Stomach (tissue), 9 donors: ENCODE measurements around the gene ERI3. TPM values are rescaled to one million over a fixed set of nuclear protein-coding genes. Genes with fewer than 3 reads are reported as not detected.

ENCODE experiments used
- DNase-seq, 2 donors: peaks; one replicate each; pipeline versions ENCODE4 v3.0.0 to v3.0.0-alpha.2; 2013 to 2019
- H3K27ac ChIP-seq, 5 donors: fragments of 200-600 bp in 4 of 5; sonication (generic) in 4 of 5; one replicate each; pipeline ENCODE4 v1.5.1; 2013 to 2019; ENCODE audit warnings: mild to moderate bottlenecking in 1 of 5, moderate library complexity in 1 of 5
- H3K27me3 ChIP-seq, 3 donors: fragments of 200-600 bp; sonication (generic); one replicate each; pipeline ENCODE4 v1.5.1; 2017 to 2019; ENCODE audit warnings: mixed run types in 1 of 3
- H3K36me3 ChIP-seq, 4 donors: fragments of 200-600 bp; sonication (generic); 1 replicate in 3 of 4; 2 replicates in 1 of 4; pipeline ENCODE4 v1.5.1; 2016 to 2019
- H3K4me1 ChIP-seq, 4 donors: fragments of 200-600 bp; sonication (generic); one replicate each; pipeline ENCODE4 v1.5.1; 2016 to 2019
- H3K4me3 ChIP-seq, 4 donors: fragments of 200-600 bp; sonication (generic) in 3 of 4; one replicate each; pipeline ENCODE4 v1.5.1; 2016 to 2019; ENCODE audit warnings: mild to moderate bottlenecking in 1 of 4
- H3K9me3 ChIP-seq, 4 donors: fragments of 200-600 bp; sonication (generic); one replicate each; pipeline ENCODE4 v1.5.1; 2016 to 2019
- CTCF ChIP-seq, 7 experiments: fragments of 450-650 bp in 4 of 7; fragments of 200-600 bp in 3 of 7; sonication (generic) in 3 of 7; IDR thresholded peaks; one replicate each; pipeline ENCODE4 v1.5.1; 2016 to 2019; ENCODE audit warnings: antibody characterized with exemption in 7 of 7, control low read depth in 2 of 7, mild to moderate bottlenecking in 1 of 7
- EP300 ChIP-seq: sonication (generic); formaldehyde crosslinking; IDR thresholded peaks from one replicate; pipeline ENCODE4 v1.6.1; 2017; ENCODE audit warnings: antibody characterized with exemption
- POLR2A ChIP-seq, 4 donors: fragments of 450-650 bp; IDR thresholded peaks; one replicate each; pipeline ENCODE4 v1.6.1; 2016; ENCODE audit warnings: antibody characterized with exemption in 4 of 4, control low read depth in 2 of 4, mild to moderate bottlenecking in 1 of 4, moderate library complexity in 1 of 4
- POLR2AphosphoS5 ChIP-seq, 3 donors: sonication (generic); formaldehyde crosslinking; IDR thresholded peaks; one replicate each; pipeline ENCODE4 v1.6.1; 2016; ENCODE audit warnings: antibody characterized with exemption in 3 of 3
- WGBS, 5 donors: extraction: QIAGEN DNeasy Blood & Tissue Kit in 3 of 5; methylation state at CpG; one replicate each; pipeline versions ENCODE4 v1.1.5 to v1.1.7; 2013 to 2018; 5-methylcytosine and 5-hydroxymethylcytosine counted together
- intact Hi-C: fragments of 100-400 bp; cut with DNase I; formaldehyde crosslinking; loops from one replicate; pipeline ENCODE4 v1.15.1; 2023; ENCODE audit warnings: low total_unique reads
- polyA plus RNA-seq, 3 donors: library from polyadenylated mRNA; stranded (reverse); fragments of 200-250 nt; gene quantifications; one replicate each; pipeline ENCODE4 v1.2.3, GENCODE V29; 2013
- total RNA-seq, 5 donors: library from RNA; depleted of rRNA; stranded (reverse); fragments of >200 nt; gene quantifications; one replicate each; pipeline versions ENCODE4 v1.1.0 to v1.2.3, GENCODE V29; 2014 to 2016
- donor health status: healthy with polysubstance abuse.
- donor health status: Bipolar disorder and iron deficiency.
- donor health status: healthy.

The ERI3 gene
- total and polyA plus RNA-seq, 8 donors = 18.7 to 110 (median 30.1) TPM

GRCh38 chr1:44326024-44326701, 28.9 kb downstream of the ERI3 start:
- intact Hi-C loops = no loop called here
- no peak overlapping the region for H3K27ac ChIP-seq
- H3K4me1 ChIP-seq = peaks cover 11 to 25% (median 17%) of the 10 kb centered on the region in 4 donors
- WGBS, 5 donors = 74 to 85% (median 77%) methylated on average over 9 of the region's 9 CpGs
- no peak overlapping the region for H3K4me3 ChIP-seq
- peaks cover 0 to 21% (median 16%) of the 10 kb centered on the region in 4 donors for H3K36me3 ChIP-seq
- TF ChIP-seq CTCF (IDR thresholded peaks at IDR 0.05) (no peak), POLR2A (IDR thresholded peaks at IDR 0.05) (no peak), POLR2AphosphoS5 (IDR thresholded peaks at IDR 0.05) (no peak), EP300 (no peak)
- H3K27me3 ChIP-seq = no peaks in the 10 kb centered on the region
- DNase-seq = no peak
- H3K9me3 ChIP-seq = no peaks in the 10 kb centered on the region

- H3K9me3 ChIP-seq = no peaks in the 10 kb centered on the region
- no peak overlapping the region for H3K27ac ChIP-seq
- TF ChIP-seq POLR2A (IDR thresholded peaks at IDR 0.05) (no peak), EP300 (no peak), POLR2AphosphoS5 (IDR thresholded peaks at IDR 0.05) (no peak), CTCF (IDR thresholded peaks at IDR 0.05) (no peak)
- WGBS, 5 donors = 93 to 100% (median 96%) methylated on average over 1 of the region's 1 CpG
- H3K36me3 ChIP-seq = peaks cover 10 to 36% (median 32%) of the 10 kb centered on the region in 4 donors
- no peak for DNase-seq
- peaks cover 11 to 25% (median 17%) of the 10 kb centered on the region in 4 donors for H3K4me1 ChIP-seq
- intact Hi-C loops = no loop called here
- no peaks in the 10 kb centered on the region for H3K27me3 ChIP-seq
- no peak overlapping the region for H3K4me3 ChIP-seq
These were observed 31.1 kb downstream of the ERI3 start for GRCh38 chr1:44323947-44324346.

DNA sequence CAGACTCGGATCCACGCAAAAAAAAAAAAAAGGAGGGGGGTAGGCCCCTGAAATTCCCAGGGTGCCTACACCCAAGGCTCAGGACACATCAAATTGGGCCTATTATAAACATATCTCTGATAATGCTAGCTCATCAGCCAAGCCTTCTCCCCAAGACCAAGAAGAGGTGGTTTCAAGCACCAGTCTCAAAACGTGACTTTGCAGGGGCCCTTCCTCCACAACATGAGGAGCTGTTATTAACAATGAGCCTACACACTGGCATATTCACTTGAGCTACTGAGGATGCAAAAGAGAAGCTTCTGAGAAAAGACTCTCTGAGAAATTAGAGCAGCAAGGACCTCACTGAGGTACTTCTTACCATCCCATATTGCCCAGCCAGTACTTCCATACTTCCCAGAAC, 32.7 kb downstream of the ERI3 start:
- no peak for TF ChIP-seq POLR2AphosphoS5 (IDR thresholded peaks at IDR 0.05)
- TF ChIP-seq CTCF (IDR thresholded peaks at IDR 0.05) = no peak
- no peak overlapping the region for H3K4me3 ChIP-seq
- intact Hi-C loops = no loop called here
- H3K4me1 ChIP-seq = peaks cover under 1 to 9% (median 3%) of the 10 kb centered on the region in 4 donors
- 83 to 89% (median 89%) methylated on average over 2 to 3 of the region's 3 CpGs for WGBS, 5 donors
- H3K27me3 ChIP-seq = no peaks in the 10 kb centered on the region
- H3K36me3 ChIP-seq = peaks cover 10 to 52% (median 43%) of the 10 kb centered on the region in 4 donors
- no peaks in the 10 kb centered on the region for H3K9me3 ChIP-seq
- H3K27ac ChIP-seq = no peak overlapping the region
- DNase-seq = no peak

GRCh38 chr1:44321466-44321865, 33.6 kb downstream of the ERI3 start:
- Histone ChIP-seq H3K36me3 (peaks cover 10 to 61% (median 52%) of the 10 kb centered on the region in 4 donors), H3K4me1 (peaks cover 0 to under 1% (median 0%) of the 10 kb centered on the region in 4 donors), H3K9me3 (no peaks in the 10 kb centered on the region), H3K27me3 (no peaks in the 10 kb centered on the region), H3K4me3 (no peak overlapping the region), H3K27ac (no peak overlapping the region)
- intact Hi-C loops = no loop called here
- TF ChIP-seq POLR2AphosphoS5 (IDR thresholded peaks at IDR 0.05) = no peak
- no peak for TF ChIP-seq POLR2A (IDR thresholded peaks at IDR 0.05)
- TF ChIP-seq CTCF (IDR thresholded peaks at IDR 0.05) = no peak
- no peak for TF ChIP-seq EP300
- 79 to 94% (median 92%) methylated on average over 2 of the region's 2 CpGs for WGBS, 5 donors
- DNase-seq = no peak
